KMS-11 (cell line): Measurements from ENCODE around the gene ZNF14.

ENCODE experiments used
- H2AFZ ChIP-seq: fragments of 200-600 bp; sonication (generic); 2 replicates; pipeline ENCODE4 v1.6.1; 2016; ENCODE audit warnings: antibody characterized with exemption, mixed run types, low read depth
- H3K27ac ChIP-seq: fragments of 200-600 bp; sonication (generic); 2 replicates; pipeline ENCODE4 v1.6.1; 2016; ENCODE audit warnings: mild to moderate bottlenecking, mixed run types
- H3K27me3 ChIP-seq: fragments of 200-600 bp; sonication (generic); 2 replicates; pipeline ENCODE4 v1.6.1; 2017; ENCODE audit warnings: mild to moderate bottlenecking, low read depth, mixed run types, moderate library complexity; ENCODE audit not compliant: insufficient read depth
- H3K36me3 ChIP-seq: fragments of 200-600 bp; sonication (generic); 2 replicates; pipeline ENCODE4 v1.6.1; 2017; ENCODE audit warnings: mild to moderate bottlenecking, mixed run types; ENCODE audit not compliant: insufficient read depth
- H3K4me1 ChIP-seq: fragments of 200-600 bp; sonication (generic); 2 replicates; pipeline ENCODE4 v1.6.1; 2016; ENCODE audit warnings: mild to moderate bottlenecking, low read depth, mixed run types; ENCODE audit not compliant: poor library complexity, severe bottlenecking
- H3K4me2 ChIP-seq: fragments of 200-600 bp; sonication (generic); 2 replicates; pipeline ENCODE4 v1.7.0; 2016; ENCODE audit warnings: mild to moderate bottlenecking, mixed run types
- H3K4me3 ChIP-seq: fragments of 200-600 bp; sonication (generic); IDR thresholded peaks from 2 replicates; pipeline ENCODE4 v1.6.1; 2017; ENCODE audit warnings: low read depth, low read length, mixed read lengths; ENCODE audit not compliant: insufficient read depth
- H3K79me2 ChIP-seq: fragments of 200-600 bp; sonication (generic); 2 replicates; pipeline ENCODE4 v1.6.1; 2016; ENCODE audit warnings: low read depth, mixed run types; ENCODE audit not compliant: insufficient read depth
- H3K9ac ChIP-seq: fragments of 200-600 bp; sonication (generic); 2 replicates; pipeline ENCODE4 v1.6.1; 2016; ENCODE audit warnings: mild to moderate bottlenecking, mixed run types
- H4K20me1 ChIP-seq: fragments of 200-600 bp; sonication (generic); 2 replicates; pipeline ENCODE4 v1.6.1; 2016; ENCODE audit warnings: mild to moderate bottlenecking, mixed run types; ENCODE audit not compliant: insufficient read depth
- CTCF ChIP-seq: fragments of 200-600 bp; sonication (generic); conservative IDR thresholded peaks from 2 replicates; pipeline ENCODE4 v1.6.1; 2017; ENCODE audit warnings: low read depth, mild to moderate bottlenecking, antibody characterized with exemption, low read length, moderate library complexity, mixed read lengths

ZNF14 gene

GRCh38 chr19:19679176-19680073, 53.5 kb downstream of the ZNF14 start:
- no peak for TF ChIP-seq CTCF
- Histone ChIP-seq H3K79me2 (peaks cover 19% of the 10 kb centered on the region; the same call in 1 of the 2 replicates), H2AFZ (no peak overlapping the region), H4K20me1 (no peaks in the 10 kb centered on the region), H3K4me2 (no peak overlapping the region), H3K27me3 (no peaks in the 10 kb centered on the region), H3K36me3 (peaks cover 40% of the 10 kb centered on the region; the same call in 1 of the 2 replicates), H3K9ac (no peak overlapping the region), H3K4me3 (no peak overlapping the region), H3K4me1 (no peaks in the 10 kb centered on the region), H3K27ac (no peak overlapping the region)

- Histone ChIP-seq H3K9ac (no peak overlapping the region), H4K20me1 (no peaks in the 10 kb centered on the region), H2AFZ (no peak overlapping the region), H3K36me3 (peaks cover 47% of the 10 kb centered on the region; the same call in 1 of the 2 replicates), H3K4me2 (no peak overlapping the region), H3K4me1 (no peaks in the 10 kb centered on the region), H3K27me3 (no peaks in the 10 kb centered on the region), H3K4me3 (no peak overlapping the region), H3K79me2 (peaks cover 35% of the 10 kb centered on the region; the same call in 1 of the 2 replicates), H3K27ac (no peak overlapping the region)
- no peak for TF ChIP-seq CTCF
These were observed 55.3 kb downstream of the ZNF14 start for GRCh38 chr19:19677579-19677978.

- no peak for TF ChIP-seq CTCF
- H3K27me3 ChIP-seq, result no peaks in the 10 kb centered on the region
These were observed 58.6 kb downstream of the ZNF14 start for GRCh38 chr19:19674315-19674714.

GRCh38 chr19:19672816-19673215, 60.1 kb downstream of the ZNF14 start:
- no peak overlapping the region for H3K27ac ChIP-seq
- no peak overlapping the region for H2AFZ ChIP-seq
- no peak overlapping the region for H3K4me2 ChIP-seq
- H3K4me3 ChIP-seq, result no peak overlapping the region
- H4K20me1 ChIP-seq, result no peaks in the 10 kb centered on the region
- no peak overlapping the region for H3K9ac ChIP-seq
- H3K36me3 ChIP-seq, result peaks cover 26% of the 10 kb centered on the region; the same call in 1 of the 2 replicates
- no peak for TF ChIP-seq CTCF
- no peaks in the 10 kb centered on the region for H3K27me3 ChIP-seq
- H3K79me2 ChIP-seq, result peaks cover 67% of the 10 kb centered on the region
- H3K4me1 ChIP-seq, result peaks cover 8% of the 10 kb centered on the region

More at GRCh38 chr19:19674315-19674714, 58.6 kb downstream of the ZNF14 start:
- H3K9ac ChIP-seq, result no peak overlapping the region
- no peaks in the 10 kb centered on the region for H4K20me1 ChIP-seq
- no peak overlapping the region for H3K4me2 ChIP-seq
- peaks cover 8% of the 10 kb centered on the region for H3K4me1 ChIP-seq
- H3K36me3 ChIP-seq, result peaks cover 38% of the 10 kb centered on the region; the same call in 1 of the 2 replicates
- H3K79me2 ChIP-seq, result peaks cover 64% of the 10 kb centered on the region
- H2AFZ ChIP-seq, result no peak overlapping the region
- no peak overlapping the region for H3K27ac ChIP-seq
- H3K4me3 ChIP-seq, result no peak overlapping the region
